ENCODE data around the gene DDX54.

DNA sequence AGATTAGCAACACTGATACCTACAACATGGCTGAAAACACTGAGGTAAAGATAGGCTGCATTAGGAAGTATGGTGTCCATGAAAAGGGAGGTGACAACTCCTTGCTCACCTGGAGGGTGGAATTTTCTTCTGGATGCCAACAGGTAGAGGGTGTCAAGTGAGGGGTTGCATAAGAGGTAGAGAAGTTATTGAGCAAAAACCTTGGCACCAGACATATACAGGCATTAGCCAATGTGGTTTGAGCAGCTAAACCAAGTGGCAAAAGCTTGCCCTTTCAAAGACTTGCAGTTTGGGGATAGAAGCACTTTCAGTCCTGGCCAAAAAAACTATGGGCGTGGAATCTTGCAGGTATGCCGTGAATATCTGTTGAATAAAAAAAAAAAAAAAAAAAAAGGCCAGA lies 4.1 kb upstream of the DDX54 start:
- TF ChIP-seq, protein P1, sequence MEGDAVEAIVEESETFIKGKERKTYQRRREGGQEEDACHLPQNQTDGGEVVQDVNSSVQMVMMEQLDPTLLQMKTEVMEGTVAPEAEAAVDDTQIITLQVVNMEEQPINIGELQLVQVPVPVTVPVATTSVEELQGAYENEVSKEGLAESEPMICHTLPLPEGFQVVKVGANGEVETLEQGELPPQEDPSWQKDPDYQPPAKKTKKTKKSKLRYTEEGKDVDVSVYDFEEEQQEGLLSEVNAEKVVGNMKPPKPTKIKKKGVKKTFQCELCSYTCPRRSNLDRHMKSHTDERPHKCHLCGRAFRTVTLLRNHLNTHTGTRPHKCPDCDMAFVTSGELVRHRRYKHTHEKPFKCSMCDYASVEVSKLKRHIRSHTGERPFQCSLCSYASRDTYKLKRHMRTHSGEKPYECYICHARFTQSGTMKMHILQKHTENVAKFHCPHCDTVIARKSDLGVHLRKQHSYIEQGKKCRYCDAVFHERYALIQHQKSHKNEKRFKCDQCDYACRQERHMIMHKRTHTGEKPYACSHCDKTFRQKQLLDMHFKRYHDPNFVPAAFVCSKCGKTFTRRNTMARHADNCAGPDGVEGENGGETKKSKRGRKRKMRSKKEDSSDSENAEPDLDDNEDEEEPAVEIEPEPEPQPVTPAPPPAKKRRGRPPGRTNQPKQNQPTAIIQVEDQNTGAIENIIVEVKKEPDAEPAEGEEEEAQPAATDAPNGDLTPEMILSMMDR (IDR thresholded peaks at IDR 0.05) = no peak
- TF ChIP-seq SP1 (CRISPR knock-in tag; conservative IDR thresholded peaks at IDR 0.05) (no peak), NR2C2 (CRISPR knock-in tag; IDR thresholded peaks at IDR 0.05) (no peak), TP53 (CRISPR knock-in tag; IDR thresholded peaks at IDR 0.05) (no peak), TCF7 (CRISPR knock-in tag; IDR thresholded peaks at IDR 0.05; ENCODE audit: low read depth) (no peak), KAT7 (CRISPR knock-in tag; IDR thresholded peaks at IDR 0.05; ENCODE audit: borderline replicate concordance) (no peak), CREB1 (CRISPR knock-in tag; IDR thresholded peaks at IDR 0.05) (no peak), FOXK1 (CRISPR knock-in tag; IDR thresholded peaks at IDR 0.05) (no peak), JUN (CRISPR knock-in tag; IDR thresholded peaks at IDR 0.05) (no peak), ZNF423 (CRISPR knock-in tag; IDR thresholded peaks at IDR 0.05) (no peak)
- TF ChIP-seq, protein P2, sequence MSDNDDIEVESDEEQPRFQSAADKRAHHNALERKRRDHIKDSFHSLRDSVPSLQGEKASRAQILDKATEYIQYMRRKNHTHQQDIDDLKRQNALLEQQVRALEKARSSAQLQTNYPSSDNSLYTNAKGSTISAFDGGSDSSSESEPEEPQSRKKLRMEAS (CRISPR knock-in tag; IDR thresholded peaks at IDR 0.05) = no peak
- TF ChIP-seq, protein P3, sequence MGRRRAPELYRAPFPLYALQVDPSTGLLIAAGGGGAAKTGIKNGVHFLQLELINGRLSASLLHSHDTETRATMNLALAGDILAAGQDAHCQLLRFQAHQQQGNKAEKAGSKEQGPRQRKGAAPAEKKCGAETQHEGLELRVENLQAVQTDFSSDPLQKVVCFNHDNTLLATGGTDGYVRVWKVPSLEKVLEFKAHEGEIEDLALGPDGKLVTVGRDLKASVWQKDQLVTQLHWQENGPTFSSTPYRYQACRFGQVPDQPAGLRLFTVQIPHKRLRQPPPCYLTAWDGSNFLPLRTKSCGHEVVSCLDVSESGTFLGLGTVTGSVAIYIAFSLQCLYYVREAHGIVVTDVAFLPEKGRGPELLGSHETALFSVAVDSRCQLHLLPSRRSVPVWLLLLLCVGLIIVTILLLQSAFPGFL (CRISPR knock-in tag; IDR thresholded peaks at IDR 0.05; ENCODE audit: borderline replicate concordance) = no peak

Measured in WTC11 (cell line).